Astrocyte of the hippocampus (primary cell): ENCODE measurements around the gene TMEM11.
"Not testable (repeated sequence)": the region's sequence is repeated elsewhere in the genome, so short reads cannot be mapped to it uniquely, and the experiment has no call there.

ENCODE experiments used
- DNase-seq: peaks from one replicate; pipeline ENCODE4 v3.0.0; 2011; ENCODE audit warnings: low read depth, low spot score

TMEM11 gene

GRCh38 chr17:21212826-21213637 is 929 bp downstream of the TMEM11 start:
- no peak for DNase-seq

DNA sequence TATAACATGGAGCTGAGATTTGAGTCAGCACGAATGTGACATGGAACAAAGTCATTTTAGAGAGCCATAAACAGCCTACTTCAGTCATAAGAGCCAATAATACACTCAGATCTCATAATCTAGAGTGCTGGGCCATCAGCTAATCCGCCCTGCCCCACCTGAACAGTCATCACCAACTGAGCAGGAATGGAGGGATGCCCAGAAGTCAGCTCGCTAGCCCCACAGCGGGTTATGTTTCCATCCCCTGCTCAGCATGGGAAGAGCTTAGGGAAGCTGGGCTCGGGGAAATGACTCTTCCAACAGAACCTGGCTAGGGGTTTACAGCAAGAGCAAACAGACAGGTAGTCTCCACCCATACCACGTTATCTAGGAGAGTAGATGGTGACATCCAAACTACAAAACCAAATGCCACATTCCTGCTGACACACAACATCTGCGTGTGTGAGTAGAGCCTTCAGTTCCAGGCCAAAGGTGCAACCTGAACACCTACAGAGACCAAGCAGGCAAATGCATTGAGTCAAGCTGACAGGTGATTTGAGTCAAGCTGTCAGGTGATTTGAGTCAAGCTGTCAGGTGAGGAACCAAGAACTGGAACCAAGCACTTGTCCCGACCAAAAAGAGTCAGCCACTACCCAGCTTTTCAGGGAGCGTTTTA is 2.0 kb downstream of the TMEM11 start:
- no peak for DNase-seq

- DNase-seq: no peak
Observed at GRCh38 chr17:21210411-21211076, 3.4 kb downstream of the TMEM11 start.

DNA sequence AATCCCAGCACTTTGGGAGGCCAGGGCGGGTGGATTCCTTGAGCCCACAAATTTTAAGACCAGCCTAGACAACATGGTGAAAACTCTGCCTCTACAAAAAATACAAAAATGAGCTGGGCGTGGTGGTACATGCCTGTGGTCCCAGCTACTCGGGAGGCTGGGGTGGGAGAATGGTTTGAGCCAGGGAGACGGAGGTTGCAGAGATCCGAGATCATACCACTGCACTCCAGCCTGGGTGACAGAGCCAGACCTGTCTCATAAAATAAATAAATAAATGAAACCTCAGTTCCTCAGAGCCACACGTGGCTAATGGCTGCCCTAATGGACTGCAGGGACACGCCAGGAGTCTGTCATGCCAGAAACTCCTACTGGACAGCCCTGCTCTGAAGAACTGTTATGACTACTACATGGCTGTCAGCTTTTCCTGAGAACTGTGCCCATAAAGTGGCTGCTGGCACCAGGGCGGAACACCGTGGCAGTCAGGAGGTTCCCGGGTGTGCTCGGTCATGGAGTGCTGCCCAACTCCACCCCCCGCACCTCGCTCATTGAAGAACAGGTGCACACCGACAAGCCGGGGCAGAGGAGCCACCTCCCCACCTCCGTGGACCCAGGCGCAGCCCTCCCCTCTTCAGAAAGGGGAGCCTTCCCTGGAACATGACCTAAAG is 4.3 kb downstream of the TMEM11 start:
- no peak for DNase-seq

DNA sequence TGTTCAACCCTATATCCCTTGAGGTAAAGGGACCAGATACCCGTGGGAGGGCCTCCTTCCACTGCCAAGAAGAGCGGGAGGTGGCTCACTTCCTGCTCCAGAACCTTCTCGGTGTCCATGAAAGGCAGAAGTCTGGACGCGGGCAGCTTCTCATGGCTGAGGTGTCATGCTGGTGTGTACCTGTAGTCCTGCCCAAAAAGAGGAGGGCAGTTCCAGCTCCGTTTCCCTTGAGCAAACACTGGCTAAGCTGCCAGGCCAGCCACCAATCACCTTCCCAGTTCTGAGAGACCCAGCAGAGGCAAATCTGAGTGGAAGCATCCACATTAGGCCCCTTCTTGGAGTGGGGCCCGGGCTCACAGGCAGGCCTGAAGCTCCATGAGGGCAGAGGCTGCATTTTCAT is 5.6 kb downstream of the TMEM11 start:
- DNase-seq: no peak

GRCh38 chr17:21204935-21205334 is 9.0 kb downstream of the TMEM11 start:
- DNase-seq: no peak

- DNase-seq: no peak
Observed at GRCh38 chr17:21202512-21202911, 11.4 kb downstream of the TMEM11 start.

DNA sequence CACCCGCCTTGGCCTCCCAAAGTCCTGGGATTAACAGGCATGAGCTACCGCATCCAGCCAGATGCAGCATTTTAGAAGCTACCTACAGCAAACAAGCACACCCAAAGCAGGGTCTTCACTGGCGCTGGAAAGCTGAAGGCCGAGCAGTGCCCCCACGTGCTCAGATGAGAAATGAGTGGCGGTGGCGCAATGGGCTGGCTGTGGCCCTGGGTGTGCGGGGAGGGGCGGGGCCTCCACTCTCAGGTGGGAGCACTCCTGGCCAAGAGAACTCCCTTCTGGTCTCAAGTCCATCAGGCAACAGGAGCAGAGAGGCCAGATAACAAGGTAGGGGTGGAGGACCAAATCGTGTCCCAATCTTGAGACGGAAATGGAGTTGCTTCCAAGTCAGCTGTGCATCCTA is 12.1 kb downstream of the TMEM11 start:
- no peak for DNase-seq

- DNase-seq: peak; percentile 28
Observed at GRCh38 chr17:21201298-21201595, 12.7 kb downstream of the TMEM11 start.

DNA sequence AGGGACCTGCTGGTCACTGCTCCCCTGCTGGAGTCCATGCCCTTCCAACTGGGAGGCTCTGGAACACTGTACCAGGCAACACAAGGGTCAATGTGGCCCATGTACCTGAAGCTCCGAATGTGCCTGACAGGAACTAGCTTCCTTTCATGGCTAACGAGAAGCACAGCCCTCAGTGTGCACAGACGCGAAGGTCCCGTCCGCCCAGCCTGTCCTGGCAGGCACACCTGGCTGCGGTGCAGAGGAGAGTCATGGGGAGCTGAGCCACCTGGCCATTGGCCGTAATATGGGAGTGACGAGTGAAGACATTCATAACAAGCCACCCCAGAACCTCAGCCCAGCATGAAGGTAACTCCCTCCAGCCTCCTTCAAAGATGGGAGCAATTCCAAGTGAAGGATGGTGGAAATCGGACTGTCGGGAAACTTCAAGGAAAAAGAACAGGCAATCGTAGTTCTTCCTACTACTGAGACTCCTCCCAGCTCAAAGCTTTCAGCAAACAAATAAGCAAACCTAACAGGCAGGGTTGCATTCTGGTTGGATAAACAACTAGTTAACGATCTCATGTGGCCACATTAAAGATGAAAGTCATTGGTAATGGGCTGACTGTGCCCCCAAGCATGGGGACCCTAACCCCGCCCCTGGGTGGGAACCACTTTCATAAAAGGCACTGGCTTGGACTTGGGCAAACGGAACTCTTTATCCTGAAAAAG is 13.2 kb downstream of the TMEM11 start:
- DNase-seq: no peak

- DNase-seq: no peak
Observed at GRCh38 chr17:21199856-21200255, 14.1 kb downstream of the TMEM11 start.

DNA sequence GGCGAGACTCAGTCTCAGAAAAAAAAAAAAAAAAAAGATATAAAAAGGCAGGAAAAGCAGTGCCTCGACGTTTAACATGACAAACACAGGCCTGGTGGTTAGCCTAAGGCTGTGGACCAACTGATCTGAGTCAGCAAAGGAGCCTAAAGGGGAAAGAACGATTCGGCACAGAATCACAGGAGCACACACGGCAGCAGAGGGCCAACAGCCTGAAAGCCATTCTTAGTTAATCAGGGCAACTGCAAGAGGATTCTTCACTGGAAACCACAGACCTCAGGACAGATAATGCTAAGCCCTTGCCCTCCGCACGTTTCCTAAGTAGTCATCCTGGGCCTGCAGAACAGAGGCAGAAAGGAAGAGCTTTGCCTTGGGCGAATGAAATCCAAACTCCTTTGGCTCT is 14.7 kb downstream of the TMEM11 start:
- peak; percentile 62 for DNase-seq

GRCh38 chr17:21198411-21198810 is 15.6 kb downstream of the TMEM11 start:
- no peak for DNase-seq

DNA sequence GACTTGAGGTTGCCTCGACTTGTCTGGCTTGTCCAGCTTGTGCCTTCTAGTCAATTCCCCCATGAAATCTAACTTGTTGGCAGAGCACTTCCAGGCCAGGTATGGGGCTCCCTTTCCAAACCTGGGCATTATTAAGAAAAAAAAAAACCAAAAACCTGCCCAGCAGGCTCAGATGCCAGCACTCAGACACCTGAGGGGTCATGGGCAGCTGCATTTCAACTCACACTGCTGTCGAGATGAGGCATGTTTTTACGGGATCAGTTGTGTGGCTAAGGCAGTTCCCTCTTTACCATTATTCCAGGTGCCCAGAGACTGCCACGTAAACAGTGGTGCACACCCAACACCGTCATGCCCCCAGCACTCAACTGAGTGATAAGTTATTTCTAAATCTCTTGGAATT is 17.8 kb downstream of the TMEM11 start:
- DNase-seq: no peak

GRCh38 chr17:21194703-21195102 is 19.3 kb downstream of the TMEM11 start:
- no peak for DNase-seq

- DNase-seq: no peak
Observed at GRCh38 chr17:21194226-21194625, 19.7 kb downstream of the TMEM11 start.

DNA sequence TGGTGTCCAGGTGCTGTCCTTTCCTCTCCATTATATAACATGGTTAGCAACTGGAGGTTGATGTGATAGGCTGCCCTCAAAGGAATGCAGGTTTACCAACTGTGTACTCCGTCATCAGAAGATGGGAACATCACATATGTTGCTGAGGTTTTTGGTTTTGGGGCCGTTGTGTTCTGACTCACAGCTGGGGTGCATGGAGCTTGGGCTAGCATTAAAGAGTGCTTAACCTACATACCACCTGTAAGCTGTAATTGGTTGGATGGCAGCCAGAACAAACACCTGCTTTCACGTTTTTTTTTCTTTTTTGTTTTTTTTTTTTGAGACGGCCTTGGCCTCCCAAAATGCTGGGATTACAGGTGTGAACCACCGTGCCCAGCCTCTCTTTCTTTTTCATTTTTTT is 20.9 kb downstream of the TMEM11 start:
- DNase-seq: no peak

DNA sequence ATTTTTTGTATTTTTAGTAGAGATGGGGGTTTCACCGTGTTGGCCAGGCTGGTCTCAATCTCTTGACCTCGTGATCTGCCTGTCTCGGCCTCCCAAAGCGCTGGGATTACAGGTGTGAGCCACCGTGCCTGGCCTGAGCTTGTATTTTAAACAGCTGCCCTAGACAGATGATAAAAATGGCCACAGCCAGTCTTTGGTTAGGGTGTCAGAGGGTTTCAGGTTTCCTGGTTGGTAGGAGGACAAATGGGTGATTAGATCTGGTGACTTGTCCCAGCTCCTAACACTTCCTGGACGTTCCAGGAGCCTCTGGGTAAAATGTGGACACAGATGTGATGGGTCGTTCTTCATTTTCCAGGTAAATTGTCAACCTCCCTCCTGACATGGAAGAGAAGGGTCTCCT is 21.5 kb downstream of the TMEM11 start:
- not testable (repeated sequence) for DNase-seq

DNA sequence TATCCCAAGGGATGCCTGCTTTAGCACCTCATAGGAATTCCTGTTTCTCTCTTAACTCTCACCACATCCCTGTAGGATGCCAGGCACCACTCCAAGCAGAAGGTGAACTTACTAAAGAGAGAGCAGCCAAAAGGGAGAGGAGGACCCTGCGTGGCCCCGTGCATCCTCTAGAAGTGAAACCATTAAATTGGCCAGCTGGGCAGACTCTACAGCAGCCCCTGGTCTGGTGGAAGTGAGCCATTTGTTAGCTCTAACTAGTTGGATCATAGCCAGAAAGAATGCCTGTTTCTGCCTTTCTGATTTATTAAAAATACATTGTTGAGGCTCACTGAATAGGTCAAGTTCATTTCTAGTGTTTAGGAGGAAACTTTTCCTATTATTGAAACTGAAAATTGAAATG is 22.3 kb downstream of the TMEM11 start:
- DNase-seq: no peak

- DNase-seq: no peak
Observed at GRCh38 chr17:21190078-21190477, 23.9 kb downstream of the TMEM11 start.

GRCh38 chr17:21189361-21189760 is 24.6 kb downstream of the TMEM11 start:
- DNase-seq: no peak
